Parathyroid adenoma (tissue), 2 donors: ENCODE data around the gene CD14.
A peak's percentile ranks its signal among the peaks of the same experiment; 100 is the strongest.

Experiments
- H2AFZ ChIP-seq: fragments of 300-600 bp; sonication (generic); one replicate; pipeline ENCODE4 v1.7.0; 2017; ENCODE audit warnings: antibody characterized with exemption, mild to moderate bottlenecking
- H3K27ac ChIP-seq: fragments of 300-600 bp; sonication (generic); one replicate; pipeline ENCODE4 v1.7.0; 2017
- H3K27me3 ChIP-seq: fragments of 300-600 bp; sonication (generic); one replicate; pipeline ENCODE4 v1.7.0; 2017; ENCODE audit warnings: low read length; ENCODE audit not compliant: control insufficient read depth, insufficient read depth
- H3K36me3 ChIP-seq: fragments of 300-600 bp; sonication (generic); one replicate; pipeline ENCODE4 v1.7.0; 2017; ENCODE audit warnings: low read length; ENCODE audit not compliant: control insufficient read depth, insufficient read depth
- H3K4me1 ChIP-seq: fragments of 300-600 bp; sonication (generic); one replicate; pipeline ENCODE4 v1.7.0; 2017; ENCODE audit warnings: control low read depth
- H3K4me2 ChIP-seq: fragments of 300-600 bp; sonication (generic); one replicate; pipeline ENCODE4 v1.7.0; 2017; ENCODE audit warnings: low read length
- H3K4me3 ChIP-seq: fragments of 300-600 bp; sonication (generic); one replicate; pipeline ENCODE4 v1.7.0; 2017; ENCODE audit warnings: low read depth, low read length
- H3K79me2 ChIP-seq: fragments of 300-600 bp; sonication (generic); one replicate; pipeline ENCODE4 v1.7.0; 2017; ENCODE audit warnings: control low read depth
- H3K9ac ChIP-seq: fragments of 300-600 bp; sonication (generic); one replicate; pipeline ENCODE4 v1.7.0; 2017; ENCODE audit warnings: mild to moderate bottlenecking
- H3K9me3 ChIP-seq: fragments of 300-600 bp; sonication (generic); one replicate; pipeline ENCODE4 v1.7.0; 2017; ENCODE audit warnings: low read length; ENCODE audit not compliant: control insufficient read depth
- CTCF ChIP-seq: fragments of 300-600 bp; sonication (generic); IDR thresholded peaks from one replicate; pipeline ENCODE4 v1.7.0; 2017; ENCODE audit warnings: antibody characterized with exemption, mild to moderate bottlenecking
- donor health status: primary hyperparathyroidism.

The CD14 gene

GRCh38 chr5:140633021-140633471 is at the start of gene CD14:
TSS of gene CD14 (minus strand) at chr5:140633175. CDS start at chr5:140633071, 104 bp downstream.
- no peaks in the 10 kb centered on the region for H3K9me3 ChIP-seq
- peak within 1 kb of the TSS; percentile 88 for H3K4me2 ChIP-seq
- TF ChIP-seq CTCF, result no peak
- H3K4me1 ChIP-seq, result no peaks in the 10 kb centered on the region
- H2AFZ ChIP-seq, result peak within 1 kb of the TSS; percentile 94
- H3K36me3 ChIP-seq, result no peaks in the 10 kb centered on the region
- peak within 1 kb of the TSS; percentile 63 for H3K4me3 ChIP-seq
- no peaks in the 10 kb centered on the region for H3K79me2 ChIP-seq
- H3K27ac ChIP-seq, result peak within 1 kb of the TSS; percentile 75
- no peaks in the 10 kb centered on the region for H3K27me3 ChIP-seq
- no peak within 1 kb of the TSS for H3K9ac ChIP-seq

GRCh38 chr5:140678993-140679392 is 46.0 kb upstream of the CD14 start:
- Histone ChIP-seq H3K27ac (no peak overlapping the region), H3K27me3 (no peaks in the 10 kb centered on the region), H3K79me2 (no peaks in the 10 kb centered on the region), H3K4me3 (no peak overlapping the region), H2AFZ (no peak overlapping the region), H3K9ac (no peak overlapping the region), H3K4me1 (no peaks in the 10 kb centered on the region), H3K36me3 (no peaks in the 10 kb centered on the region), H3K4me2 (no peak overlapping the region), H3K9me3 (no peaks in the 10 kb centered on the region)
- no peak for TF ChIP-seq CTCF

GRCh38 chr5:140677947-140678346 is 45.0 kb upstream of the CD14 start:
- Histone ChIP-seq H3K4me1 (no peaks in the 10 kb centered on the region), H3K79me2 (no peaks in the 10 kb centered on the region), H3K27ac (no peak overlapping the region), H3K4me2 (no peak overlapping the region), H3K9ac (no peak overlapping the region), H3K9me3 (no peaks in the 10 kb centered on the region), H3K4me3 (no peak overlapping the region), H2AFZ (no peak overlapping the region), H3K36me3 (no peaks in the 10 kb centered on the region), H3K27me3 (no peaks in the 10 kb centered on the region)
- no peak for TF ChIP-seq CTCF

- no peaks in the 10 kb centered on the region for H3K4me1 ChIP-seq
- H3K4me2 ChIP-seq, result no peak overlapping the region
- no peak overlapping the region for H3K9ac ChIP-seq
- no peak overlapping the region for H3K4me3 ChIP-seq
- no peak overlapping the region for H3K27ac ChIP-seq
- TF ChIP-seq CTCF, result no peak
- no peaks in the 10 kb centered on the region for H3K27me3 ChIP-seq
- no peaks in the 10 kb centered on the region for H3K36me3 ChIP-seq
- no peak overlapping the region for H2AFZ ChIP-seq
- no peaks in the 10 kb centered on the region for H3K79me2 ChIP-seq
- no peaks in the 10 kb centered on the region for H3K9me3 ChIP-seq
Observed at GRCh38 chr5:140674629-140675028, 41.7 kb upstream of the CD14 start.

GRCh38 chr5:140674211-140674610 is 41.2 kb upstream of the CD14 start:
- Histone ChIP-seq H3K4me3 (no peak overlapping the region), H3K4me1 (no peaks in the 10 kb centered on the region), H3K4me2 (no peak overlapping the region), H3K27me3 (no peaks in the 10 kb centered on the region), H2AFZ (no peak overlapping the region), H3K27ac (no peak overlapping the region), H3K36me3 (no peaks in the 10 kb centered on the region), H3K9ac (no peak overlapping the region), H3K9me3 (no peaks in the 10 kb centered on the region), H3K79me2 (no peaks in the 10 kb centered on the region)
- TF ChIP-seq CTCF, result no peak
